Large intestine (tissue), 3 donors: ENCODE data around the gene MT1G. TPM values are rescaled to one million over a fixed set of nuclear protein-coding genes. Genes with fewer than 3 reads are reported as not detected.

Experiments used
- DNase-seq, 2 donors: peaks; one replicate each; pipeline versions ENCODE4 v3.0.0 to v3.0.0-alpha.2; 2013
- H3K27ac ChIP-seq: one replicate; pipeline ENCODE4 v1.5.1; 2013; ENCODE audit warnings: low read length
- H3K27me3 ChIP-seq: 2 replicates; pipeline ENCODE4 v1.6.1; 2013; ENCODE audit warnings: low read length; ENCODE audit not compliant: control insufficient read depth, insufficient read depth
- H3K36me3 ChIP-seq: 2 replicates; pipeline ENCODE4 v1.6.1; 2013; ENCODE audit warnings: low read length; ENCODE audit not compliant: control insufficient read depth, insufficient read depth
- H3K4me1 ChIP-seq: one replicate; pipeline ENCODE4 v1.6.1; 2013; ENCODE audit warnings: low read length; ENCODE audit not compliant: control insufficient read depth, insufficient read depth
- H3K4me3 ChIP-seq: one replicate; pipeline ENCODE4 v1.5.1; 2013; ENCODE audit warnings: low read length
- H3K9me3 ChIP-seq: one replicate; pipeline ENCODE4 v1.6.1; 2013; ENCODE audit warnings: mild to moderate bottlenecking, low read depth, low read length, moderate library complexity; ENCODE audit not compliant: control insufficient read depth
- whole genome bisulfite sequencing: methylation state at CpG from one replicate; pipeline ENCODE4 v1.1.5; 2013; ENCODE audit warnings: low lambda C conversion rate; ENCODE audit not compliant: insufficient coverage; 5-methylcytosine and 5-hydroxymethylcytosine counted together
- polyA plus RNA-seq: library from polyadenylated mRNA; unstranded; fragments of 120-200 nt; gene quantifications from one replicate; pipeline ENCODE4 v1.2.1, GENCODE V29; 2013

MT1G gene
- polyA plus RNA-seq, 1 donor, result 919 TPM

- H3K36me3 ChIP-seq, result no peaks in the 10 kb centered on the region
- no peak overlapping the region for H3K27ac ChIP-seq
- DNase-seq, result no peak
- H3K9me3 ChIP-seq, result no peaks in the 10 kb centered on the region
- H3K4me1 ChIP-seq, result peaks cover 15% of the 10 kb centered on the region
- 67% methylated on average over 1 of the region's 9 CpGs for WGBS
- H3K4me3 ChIP-seq, result no peak overlapping the region
- peaks cover 94% of the 10 kb centered on the region for H3K27me3 ChIP-seq
These were observed 31.1 kb downstream of the MT1G start for GRCh38 chr16:56636616-56637413.

- Histone ChIP-seq H3K4me3 (no peak overlapping the region), H3K27me3 (peaks cover 92% of the 10 kb centered on the region), H3K9me3 (no peaks in the 10 kb centered on the region), H3K27ac (no peak overlapping the region), H3K36me3 (no peaks in the 10 kb centered on the region), H3K4me1 (peaks cover 15% of the 10 kb centered on the region)
- DNase-seq, result no peak
- no CpG with 5 or more reads among the region's 40 CpGs for WGBS
These were observed 32.4 kb downstream of the MT1G start for GRCh38 chr16:56635441-56635967.

- Histone ChIP-seq H3K9me3 (no peaks in the 10 kb centered on the region), H3K27ac (no peak overlapping the region), H3K4me3 (no peak overlapping the region), H3K4me1 (peaks cover 15% of the 10 kb centered on the region), H3K27me3 (peaks cover 92% of the 10 kb centered on the region), H3K36me3 (no peaks in the 10 kb centered on the region)
- WGBS, result no CpG with 5 or more reads among the region's 47 CpGs
- no peak for DNase-seq
These were observed 33.0 kb downstream of the MT1G start for GRCh38 chr16:56634715-56635440.

GRCh38 chr16:56633535-56633934 lies 34.3 kb downstream of the MT1G start:
- no peaks in the 10 kb centered on the region for H3K36me3 ChIP-seq
- H3K9me3 ChIP-seq, result no peaks in the 10 kb centered on the region
- no peak for DNase-seq
- no peak overlapping the region for H3K27ac ChIP-seq
- no CpG with 5 or more reads among the region's 7 CpGs for WGBS
- peaks cover 88% of the 10 kb centered on the region for H3K27me3 ChIP-seq
- no peak overlapping the region for H3K4me3 ChIP-seq
- peaks cover 12% of the 10 kb centered on the region for H3K4me1 ChIP-seq

GRCh38 chr16:56632848-56633365 lies 35.0 kb downstream of the MT1G start:
- no peaks in the 10 kb centered on the region for H3K9me3 ChIP-seq

GRCh38 chr16:56632156-56632847 lies 35.6 kb downstream of the MT1G start, which contains the start of gene MT1M:
Gene MT1M (plus strand): TSS chr16:56632659. CDS start chr16:56632732, 73 bp downstream.
- H3K9me3 ChIP-seq, result no peaks in the 10 kb centered on the region
- H3K4me3 ChIP-seq, result peak within 1 kb of the TSS; percentile 35
- peaks cover 11% of the 10 kb centered on the region for H3K4me1 ChIP-seq
- H3K27me3 ChIP-seq, result peaks cover 75% of the 10 kb centered on the region
- no peak within 1 kb of the TSS for H3K27ac ChIP-seq
- WGBS, result no CpG with 5 or more reads among the region's 61 CpGs
- H3K36me3 ChIP-seq, result no peaks in the 10 kb centered on the region
- DNase-seq, result peak in 1 of 2 donors; percentile 43

More at GRCh38 chr16:56632848-56633365, 35.0 kb downstream of the MT1G start:
- H3K4me3 ChIP-seq, result peak overlapping the region; percentile 35
- no CpG with 5 or more reads among the region's 6 CpGs for WGBS
- DNase-seq, result no peak
- no peaks in the 10 kb centered on the region for H3K36me3 ChIP-seq
- H3K27me3 ChIP-seq, result peaks cover 81% of the 10 kb centered on the region
- peaks cover 11% of the 10 kb centered on the region for H3K4me1 ChIP-seq
- no peak overlapping the region for H3K27ac ChIP-seq

GRCh38 chr16:56631832-56632155 lies 36.1 kb downstream of the MT1G start:
- H3K4me3 ChIP-seq, result peak overlapping the region; percentile 35
- no peak for DNase-seq
- no peaks in the 10 kb centered on the region for H3K36me3 ChIP-seq
- WGBS, result no CpG with 5 or more reads among the region's 14 CpGs
- H3K27me3 ChIP-seq, result peaks cover 70% of the 10 kb centered on the region
- H3K27ac ChIP-seq, result no peak overlapping the region
- peaks cover 15% of the 10 kb centered on the region for H3K4me1 ChIP-seq
- no peaks in the 10 kb centered on the region for H3K9me3 ChIP-seq

- Histone ChIP-seq H3K27me3 (peaks cover 68% of the 10 kb centered on the region), H3K4me3 (no peak overlapping the region), H3K27ac (no peak overlapping the region), H3K4me1 (peaks cover 19% of the 10 kb centered on the region), H3K36me3 (no peaks in the 10 kb centered on the region), H3K9me3 (no peaks in the 10 kb centered on the region)
- whole genome bisulfite sequencing, result no CpG with 5 or more reads among the region's 10 CpGs
- DNase-seq, result no peak
These were observed 36.7 kb downstream of the MT1G start for GRCh38 chr16:56631197-56631596.

GRCh38 chr16:56630134-56630533 lies 37.7 kb downstream of the MT1G start:
- WGBS, result no CpG with 5 or more reads among the region's 3 CpGs
- Histone ChIP-seq H3K27me3 (peaks cover 64% of the 10 kb centered on the region), H3K4me3 (no peak overlapping the region), H3K9me3 (no peaks in the 10 kb centered on the region), H3K27ac (no peak overlapping the region), H3K4me1 (peaks cover 18% of the 10 kb centered on the region), H3K36me3 (no peaks in the 10 kb centered on the region)
- no peak for DNase-seq

- Histone ChIP-seq H3K36me3 (no peaks in the 10 kb centered on the region), H3K4me3 (no peak overlapping the region), H3K27ac (no peak overlapping the region), H3K27me3 (peaks cover 60% of the 10 kb centered on the region), H3K9me3 (no peaks in the 10 kb centered on the region), H3K4me1 (peaks cover 12% of the 10 kb centered on the region)
- DNase-seq, result no peak
- WGBS, result no CpG with 5 or more reads among the region's 3 CpGs
These were observed 38.3 kb downstream of the MT1G start for GRCh38 chr16:56629531-56629930.
